B cell (primary cell): ENCODE results near the gene LGALS3. TPM values are rescaled to one million over a fixed set of nuclear protein-coding genes. Genes with fewer than 3 reads are reported as not detected.

ENCODE experiments used
- ATAC-seq: fragments of 200-7000 bp; cut with Tn5 transposase; one replicate; pipeline ENCODE4 v1.10.0; 2021; ENCODE audit warnings: low read depth, mild to moderate bottlenecking, moderate number of reproducible peaks, moderate library complexity
- CTCF ChIA-PET: fragments of 350-600 bp; sonication (Branson Sonifier 250); formaldehyde crosslinking; loops from one replicate; lab custom pipeline; 2021; ENCODE audit warnings: antibody characterized with exemption, inconsistent platforms; lab: Charles Lee
- POLR2A ChIA-PET: fragments of 350-600 bp; sonication (Branson Sonifier 250); formaldehyde crosslinking; loops from one replicate; lab custom pipeline; 2021; ENCODE audit warnings: antibody characterized with exemption; lab: Charles Lee
- DNase-seq: peaks from one replicate; pipeline ENCODE4 v3.0.0; 2013
- H2AFZ ChIP-seq: 2 replicates; pipeline ENCODE4 v1.6.1; 2012; ENCODE audit warnings: mild to moderate bottlenecking, low read depth, low read length; ENCODE audit not compliant: insufficient read depth, poor library complexity, severe bottlenecking
- H3K27ac ChIP-seq, 2 donors: 1 replicate in 1 of 2; 2 replicates in 1 of 2; pipeline ENCODE4 v1.5.1; 2012 to 2013; ENCODE audit warnings: low read length in 2 of 2, mild to moderate bottlenecking in 2 of 2, moderate library complexity in 1 of 2
- H3K27me3 ChIP-seq, 4 experiments: fragments of 200-600 bp in 1 of 4; sonication (generic) in 1 of 4; replicated peaks in 1 of 4; 1 replicate in 2 of 4; 2 replicates in 2 of 4; pipeline versions ENCODE4 v1.6.1 to v1.7.0; 2013 to 2016; ENCODE audit warnings: low read length in 3 of 4, mild to moderate bottlenecking in 2 of 4, mixed read lengths in 1 of 4, moderate library complexity in 1 of 4; ENCODE audit not compliant: insufficient read depth in 4 of 4, control insufficient read depth in 3 of 4; ENCODE audit errors: control extremely low read depth in 1 of 4
- H3K36me3 ChIP-seq, 2 experiments: replicated peaks in 1 of 2; 1 replicate in 1 of 2; 2 replicates in 1 of 2; pipeline versions ENCODE4 v1.6.1 to v1.7.1; 2013; ENCODE audit warnings: low read length in 1 of 2; ENCODE audit not compliant: insufficient read depth in 2 of 2, control insufficient read depth in 1 of 2; ENCODE audit errors: control extremely low read depth in 1 of 2, extremely low read depth in 1 of 2
- H3K4me1 ChIP-seq, 2 donors: fragments of 200-600 bp in 1 of 2; sonication (generic) in 1 of 2; 1 replicate in 1 of 2; 2 replicates in 1 of 2; pipeline versions ENCODE4 v1.5.1 to v1.6.1; 2013 to 2017; ENCODE audit warnings: low read length in 2 of 2; ENCODE audit not compliant: control insufficient read depth in 2 of 2, insufficient read depth in 2 of 2
- H3K4me2 ChIP-seq: replicated peaks from 2 replicates; pipeline ENCODE3; 2012; ENCODE audit warnings: mild to moderate bottlenecking, low read depth, low read length; ENCODE audit not compliant: poor library complexity, severe bottlenecking
- H3K4me3 ChIP-seq, 5 experiments: fragments of 200-600 bp in 1 of 5; sonication (generic) in 1 of 5; 1 replicate in 3 of 5; 2 replicates in 2 of 5; pipeline versions ENCODE4 v1.5.1 to v1.7.0; 2011 to 2016; ENCODE audit warnings: low read length in 4 of 5, mild to moderate bottlenecking in 4 of 5, low read depth in 2 of 5, control low read depth in 1 of 5, moderate library complexity in 1 of 5; ENCODE audit not compliant: insufficient read depth in 1 of 5; ENCODE audit errors: control extremely low read depth in 1 of 5, extremely low read depth in 1 of 5
- H3K79me2 ChIP-seq: fragments of 200-600 bp; sonication (generic); one replicate; pipeline ENCODE4 v1.6.0; 2016; ENCODE audit warnings: low read length; ENCODE audit not compliant: control insufficient read depth, insufficient read depth
- H3K9ac ChIP-seq: fragments of 200-600 bp; sonication (generic); 2 replicates; pipeline ENCODE4 v1.6.1; 2017; ENCODE audit warnings: mild to moderate bottlenecking, low read length, moderate library complexity
- H3K9me3 ChIP-seq, 3 donors: one replicate each; pipeline versions ENCODE4 v1.6.1 to v1.7.1; 2013; ENCODE audit warnings: low read length in 2 of 3; ENCODE audit not compliant: control insufficient read depth in 2 of 3, insufficient read depth in 1 of 3; ENCODE audit errors: control extremely low read depth in 1 of 3
- H4K20me1 ChIP-seq: 2 replicates; pipeline ENCODE4 v1.6.0; 2012; ENCODE audit warnings: mild to moderate bottlenecking, low read length; ENCODE audit not compliant: insufficient read depth, control insufficient read depth, poor library complexity, severe bottlenecking
- H3K27ac Mint-ChIP-seq: one replicate; pipeline ENCODE4 v1.8.0; 2021; ENCODE audit warnings: mixed read lengths
- H3K27me3 Mint-ChIP-seq: one replicate; pipeline ENCODE4 v1.8.0; 2021; ENCODE audit warnings: mixed read lengths
- H3K4me1 Mint-ChIP-seq: one replicate; pipeline ENCODE4 v1.8.0; 2021; ENCODE audit warnings: mixed read lengths
- H3K4me3 Mint-ChIP-seq: one replicate; pipeline ENCODE4 v1.8.0; 2021; ENCODE audit warnings: mixed read lengths
- H3K9me3 Mint-ChIP-seq: one replicate; pipeline ENCODE4 v1.8.0; 2022; ENCODE audit warnings: mixed read lengths; ENCODE audit not compliant: insufficient read depth
- CTCF ChIP-seq: fragments of 200-600 bp; IDR thresholded peaks from one replicate; pipeline ENCODE4 v1.8.0; 2022; ENCODE audit warnings: antibody characterized with exemption, mild to moderate bottlenecking
- EZH2 ChIP-seq: IDR thresholded peaks from 2 replicates; pipeline ENCODE4 v1.6.1; 2012; ENCODE audit warnings: borderline replicate concordance, low read depth, mild to moderate bottlenecking, moderate library complexity, low read length; ENCODE audit not compliant: insufficient read depth, poor library complexity, severe bottlenecking
- WGBS: methylation state at CpG from one replicate; pipeline ENCODE4 v1.1.5; 2013; ENCODE audit warnings: missing lambda C conversion rate; ENCODE audit not compliant: insufficient coverage; 5-methylcytosine and 5-hydroxymethylcytosine counted together
- intact Hi-C: fragments of 100-400 bp; cut with micrococcal nuclease; formaldehyde crosslinking; loops from one replicate; pipeline ENCODE4 v1.10.0; 2022
- polyA plus RNA-seq: library from polyadenylated mRNA; depleted of rRNA; stranded (reverse); fragments of >200 nt; gene quantifications from 2 replicates; pipeline ENCODE4 v1.2.3, GENCODE V29; 2012
- total RNA-seq, 2 donors: library from RNA; stranded (reverse); fragments of 120-200 nt in 1 of 2; gene quantifications; 1 replicate in 1 of 2; 2 replicates in 1 of 2; pipeline versions ENCODE4 v1.2.3 to v1.2.4, GENCODE V29; 2013 to 2022

The LGALS3 gene
- total and polyA plus RNA-seq, 2 donors (not counting 1 experiment from before 2014, with no cell fraction given): 7.0 to 21.1 TPM

- Mint-ChIP-seq H3K27me3 (peaks cover 4% of the 10 kb centered on the region), H3K9me3 (no peaks in the 10 kb centered on the region), H3K4me3 (no peak overlapping the region), H3K27ac (no peak overlapping the region), H3K4me1 (peaks cover 4% of the 10 kb centered on the region)
- no peak overlapping the region for H3K4me2 ChIP-seq
- peaks cover 0 to 3% (median 0%) of the 10 kb centered on the region in 4 experiments for H3K27me3 ChIP-seq
- no peaks in the 10 kb centered on the region for H3K36me3 ChIP-seq
- no peak overlapping the region for H3K27ac ChIP-seq
- peaks cover 0 to 6% of the 10 kb centered on the region in 2 donors for H3K4me1 ChIP-seq
- no peaks in the 10 kb centered on the region for H3K9me3 ChIP-seq
- no peaks in the 10 kb centered on the region for H4K20me1 ChIP-seq
- H3K4me3 ChIP-seq: no peak overlapping the region
- H3K79me2 ChIP-seq: no peaks in the 10 kb centered on the region
- H3K9ac ChIP-seq: no peak overlapping the region
- no peak overlapping the region for H2AFZ ChIP-seq
- 90% methylated on average over 7 of the region's 8 CpGs for WGBS
- DNase-seq (no peak), ATAC-seq (no peak)
- POLR2A ChIA-PET: no interaction called here
- CTCF ChIA-PET: no interaction called here
- TF ChIP-seq EZH2: no peak
- TF ChIP-seq CTCF: no peak
- intact Hi-C loops: no loop called here
These were observed 6.0 kb upstream of the LGALS3 start for GRCh38 chr14:55123101-55123500.

- intact Hi-C loops: no loop called here
- no peaks in the 10 kb centered on the region for H4K20me1 ChIP-seq
- CTCF ChIA-PET: interaction anchor here (0.6 kb wide), 1 partner anchor 201 kb away, joined by 3 read pairs; no protein-coding TSS in a partner anchor
- no peak overlapping the region for H3K9ac ChIP-seq
- TF ChIP-seq EZH2 (no peak), CTCF (no peak)
- no peak overlapping the region for H3K27ac ChIP-seq
- Mint-ChIP-seq H3K4me3 (no peak overlapping the region), H3K9me3 (no peaks in the 10 kb centered on the region), H3K27ac (no peak overlapping the region), H3K4me1 (peaks cover 4% of the 10 kb centered on the region), H3K27me3 (peaks cover 4% of the 10 kb centered on the region)
- POLR2A ChIA-PET: interaction anchor here (0.7 kb wide), 1 partner anchor 21 kb away, joined by 7 read pairs; no protein-coding TSS in a partner anchor
- H3K4me1 ChIP-seq: peaks cover 0 to 6% of the 10 kb centered on the region in 2 donors
- no peaks in the 10 kb centered on the region for H3K9me3 ChIP-seq
- WGBS: over 99% methylated on average over 8 of the region's 9 CpGs
- no peaks in the 10 kb centered on the region for H3K79me2 ChIP-seq
- no peaks in the 10 kb centered on the region for H3K36me3 ChIP-seq
- DNase-seq: no peak
- H3K4me3 ChIP-seq: no peak overlapping the region
- ATAC-seq: no peak
- peaks cover 0 to 5% (median 0%) of the 10 kb centered on the region in 4 experiments for H3K27me3 ChIP-seq
- no peak overlapping the region for H3K4me2 ChIP-seq
- H2AFZ ChIP-seq: no peak overlapping the region
These were observed 5.0 kb upstream of the LGALS3 start for GRCh38 chr14:55123852-55124639.
